Erythroblast (primary cell): ENCODE results near the gene TUBG2.

Source experiments
- DNase-seq, 2 experiments: peaks; one replicate each; lab custom pipeline; 2025; lab: John Stamatoyannopoulos, UW
- GATA1 ChIP-seq: IDR thresholded peaks from 2 replicates; pipeline ENCODE4 v1.6.1; 2011; ENCODE audit warnings: low read depth, mild to moderate bottlenecking, control low read depth, low read length, moderate library complexity
- POLR2A ChIP-seq: IDR thresholded peaks from 2 replicates; pipeline ENCODE4 v1.6.1; 2011; ENCODE audit warnings: mild to moderate bottlenecking, low read length

Gene TUBG2

DNA sequence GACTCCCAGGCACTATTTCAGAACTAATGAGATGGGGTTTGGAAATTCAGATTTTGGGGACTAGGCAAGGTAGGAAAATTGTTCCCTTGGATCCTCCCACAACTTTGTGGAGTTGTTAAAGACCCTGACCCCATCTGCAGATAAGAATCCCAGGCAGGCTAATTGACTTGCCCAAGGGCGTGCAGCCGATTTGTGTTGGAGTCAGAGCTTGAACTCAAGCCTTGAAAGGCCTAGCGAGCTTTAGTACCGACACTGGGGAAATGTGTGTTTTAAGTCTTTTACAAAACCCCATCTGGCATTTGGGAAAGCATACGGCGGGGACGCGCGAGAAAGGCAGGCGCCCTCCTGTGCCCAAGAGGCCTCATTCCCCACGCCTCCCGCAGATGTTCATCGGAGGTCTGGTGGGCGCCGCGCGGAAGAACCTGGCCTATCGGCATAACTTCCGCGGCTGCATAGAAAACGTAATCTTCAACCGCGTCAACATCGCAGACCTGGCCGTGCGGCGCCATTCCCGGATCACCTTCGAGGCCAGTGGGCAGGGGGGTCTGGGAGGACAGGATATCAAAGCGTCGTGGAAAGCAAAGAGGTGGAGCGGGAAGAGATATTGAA, 27.5 kb downstream of the TUBG2 start:
- no peak for DNase-seq
- TF ChIP-seq GATA1 = no peak
- TF ChIP-seq POLR2A = no peak

- TF ChIP-seq POLR2A = no peak
- no peak for TF ChIP-seq GATA1
- DNase-seq = no peak
Observed at GRCh38 chr17:42687707-42688320, 28.7 kb downstream of the TUBG2 start.

- no peak for DNase-seq
- TF ChIP-seq POLR2A = no peak
- TF ChIP-seq GATA1 = no peak
Observed at GRCh38 chr17:42690596-42690995, 31.5 kb downstream of the TUBG2 start.

DNA sequence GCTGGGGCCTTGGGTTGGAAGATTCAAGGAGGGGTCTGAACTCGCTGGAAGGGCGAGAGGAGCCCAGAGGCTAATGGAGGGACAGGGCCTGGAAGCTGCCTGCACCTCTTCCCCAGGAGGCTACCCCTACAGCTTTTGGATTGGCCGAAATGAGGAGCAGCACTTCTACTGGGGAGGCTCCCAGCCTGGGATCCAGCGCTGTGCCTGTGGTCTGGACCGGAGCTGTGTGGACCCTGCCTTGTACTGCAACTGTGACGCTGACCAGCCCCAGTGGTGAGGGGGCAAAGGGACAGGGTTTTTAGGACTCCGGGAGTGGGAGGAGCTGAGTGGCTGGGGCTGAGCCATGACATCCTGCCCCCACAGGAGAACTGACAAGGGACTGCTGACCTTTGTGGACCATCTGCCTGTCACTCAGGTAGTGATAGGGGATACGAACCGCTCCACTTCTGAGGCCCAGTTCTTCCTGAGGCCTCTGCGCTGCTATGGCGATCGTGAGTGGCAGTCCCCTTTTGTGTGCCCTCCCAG, 32.0 kb downstream of the TUBG2 start:
- no peak for DNase-seq
- TF ChIP-seq POLR2A (no peak), GATA1 (no peak)

DNA sequence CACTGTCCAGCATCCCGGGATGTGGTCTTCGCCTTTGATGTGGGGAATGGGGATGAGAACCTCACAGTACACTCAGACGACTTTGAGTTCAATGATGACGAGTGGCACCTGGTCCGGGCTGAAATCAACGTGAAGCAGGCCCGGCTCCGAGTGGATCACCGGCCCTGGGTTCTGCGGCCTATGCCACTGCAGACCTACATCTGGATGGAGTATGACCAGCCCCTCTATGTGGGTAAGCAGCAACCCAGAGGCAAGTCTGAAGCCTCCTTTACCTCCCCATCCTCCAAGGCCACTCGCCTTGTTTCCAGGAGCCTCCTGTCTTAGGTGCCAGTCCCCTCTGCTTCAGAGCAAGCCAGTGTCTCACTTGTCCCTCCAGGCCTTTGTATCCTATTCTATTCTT, 33.4 kb downstream of the TUBG2 start:
- no peak for DNase-seq
- no peak for TF ChIP-seq GATA1

DNA sequence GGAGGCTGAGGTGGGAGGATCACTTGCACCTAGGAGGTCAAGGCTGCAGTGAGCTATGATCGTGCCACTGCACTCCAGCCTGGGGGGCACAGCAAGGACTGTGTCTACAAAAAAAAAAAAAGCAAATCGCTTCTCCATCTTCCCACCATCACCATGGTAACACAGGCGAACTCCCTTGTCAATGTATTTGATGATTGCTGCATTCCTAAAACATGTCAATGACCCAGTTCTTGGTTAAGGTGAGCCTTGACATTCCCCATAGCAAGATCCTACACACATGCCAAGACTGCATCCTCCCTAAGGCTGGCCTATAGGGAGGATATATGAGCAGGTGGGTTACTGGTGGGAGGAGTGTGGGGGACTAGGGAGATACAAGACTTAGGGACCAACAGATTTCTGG, 35.4 kb downstream of the TUBG2 start:
- DNase-seq = no peak
- no peak for TF ChIP-seq GATA1
- no peak for TF ChIP-seq POLR2A

GRCh38 chr17:42695500-42695899, 36.4 kb downstream of the TUBG2 start:
- TF ChIP-seq POLR2A (no peak), GATA1 (no peak)
- DNase-seq = no peak

- no peak for DNase-seq
- TF ChIP-seq POLR2A (no peak), GATA1 (no peak)
Observed at GRCh38 chr17:42697108-42697811, 38.2 kb downstream of the TUBG2 start.

DNA sequence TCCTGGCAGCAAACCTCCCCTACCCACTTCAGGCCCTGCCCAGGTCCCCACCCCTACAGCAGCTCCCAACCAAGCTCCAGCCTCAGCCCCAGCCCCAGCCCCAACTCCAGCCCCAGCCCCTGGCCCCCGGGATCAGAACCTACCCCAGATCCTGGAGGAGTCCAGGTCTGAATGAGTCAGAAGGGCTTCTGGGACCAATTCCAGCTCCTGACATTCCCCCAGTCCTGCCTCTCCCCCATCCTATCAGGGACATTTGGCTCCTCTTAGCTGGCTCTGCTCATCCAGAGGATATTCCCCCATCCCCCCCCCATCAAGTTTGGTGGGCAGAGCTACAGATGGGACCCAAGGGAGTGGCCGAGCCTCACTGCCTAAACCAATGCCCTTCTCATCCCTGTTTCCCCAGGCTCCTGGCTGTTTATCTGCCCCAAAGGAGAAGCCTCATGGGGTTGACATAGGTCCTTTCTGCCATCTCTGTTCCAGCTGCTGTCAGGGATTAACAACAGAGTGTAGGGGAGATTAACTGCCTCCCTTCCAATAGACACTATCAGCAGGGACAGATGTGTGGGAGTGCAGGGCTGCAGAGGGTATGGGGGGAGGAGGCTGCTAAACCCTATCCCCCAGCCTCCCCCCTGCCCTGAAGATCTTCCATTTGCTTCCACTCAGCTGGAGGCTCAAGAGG, 39.8 kb downstream of the TUBG2 start:
- peak; percentile 83 to 96 for DNase-seq

GRCh38 chr17:42699415-42699740, 40.3 kb downstream of the TUBG2 start:
- DNase-seq = no peak
- TF ChIP-seq GATA1 = no peak

More for the DNA sequence above, 39.8 kb downstream of the TUBG2 start:
- TF ChIP-seq GATA1 (peak; percentile 68), POLR2A (no peak)

DNA sequence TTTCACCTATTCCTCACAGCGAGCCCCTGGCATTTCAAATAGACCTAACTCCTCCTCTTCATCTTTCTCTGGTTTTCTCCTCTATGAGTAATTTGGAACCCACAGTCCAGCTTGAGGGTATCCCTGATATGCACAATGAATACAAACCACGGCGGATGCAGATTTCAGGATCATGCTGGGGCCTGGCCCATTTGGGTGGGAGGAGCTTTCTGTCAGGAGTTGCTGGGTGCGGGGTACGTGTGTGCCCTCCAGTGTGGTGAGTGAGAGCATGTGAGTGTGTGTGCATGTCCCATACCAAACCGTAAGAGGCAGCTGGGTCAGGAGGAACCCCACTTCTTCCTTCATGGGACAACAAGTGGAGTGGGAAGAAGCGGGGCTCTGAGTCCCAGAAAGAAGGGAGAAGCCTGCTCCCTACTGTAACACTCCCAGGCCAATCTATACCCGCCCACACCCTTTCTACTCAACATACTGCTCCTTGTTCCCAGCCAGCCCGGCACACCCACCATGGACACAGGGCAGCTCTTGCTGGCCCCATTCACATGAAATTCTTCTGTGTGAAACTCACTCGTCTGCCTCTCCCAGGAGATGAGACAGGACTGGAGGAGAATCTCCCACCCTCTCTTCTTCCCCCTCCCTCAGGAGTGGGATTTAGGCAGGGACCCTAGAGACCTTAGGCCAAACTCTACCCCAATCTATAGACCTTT, 41.7 kb downstream of the TUBG2 start:
- TF ChIP-seq POLR2A = no peak
- TF ChIP-seq GATA1 = no peak
- DNase-seq = no peak

DNA sequence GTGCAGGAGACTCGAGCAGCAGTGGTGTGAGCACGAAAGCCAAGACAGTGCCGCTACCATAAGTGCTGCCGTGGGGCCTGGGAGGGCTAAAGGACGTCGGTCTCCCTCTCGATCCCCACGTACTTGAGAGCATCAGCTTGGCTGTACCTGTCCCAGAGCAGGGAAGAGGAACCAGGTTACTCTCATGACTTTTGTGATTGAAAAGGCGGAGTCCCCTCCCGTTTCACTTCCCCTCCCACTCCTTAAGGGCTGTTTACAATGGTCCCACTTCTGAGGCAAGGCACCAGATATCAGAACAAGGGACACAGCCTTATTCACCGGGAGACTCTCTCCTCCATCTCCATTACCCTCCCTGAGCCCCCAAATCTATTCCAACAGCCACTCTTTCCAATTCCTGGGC, 43.4 kb downstream of the TUBG2 start:
- DNase-seq = no peak
- TF ChIP-seq POLR2A (no peak), GATA1 (no peak)

- no peak for DNase-seq
- TF ChIP-seq GATA1 (no peak), POLR2A (no peak)
Observed at GRCh38 chr17:42704490-42704836, 45.4 kb downstream of the TUBG2 start.

- TF ChIP-seq POLR2A (no peak), GATA1 (no peak)
- no peak for DNase-seq
Observed at GRCh38 chr17:42704837-42705494, 45.9 kb downstream of the TUBG2 start.
